Pancreas (tissue), 10 donors: ENCODE data around the gene PIK3CB. TPM values are rescaled to one million over a fixed set of nuclear protein-coding genes. Genes with fewer than 3 reads are reported as not detected.

Experiments
- ATAC-seq, 4 donors: fragments of 200-7000 bp; cut with Tn5 transposase; one replicate each; pipeline versions ENCODE4 v1.8.0 to v1.9.1; 2020; ENCODE audit warnings: mild to moderate bottlenecking in 4 of 4, moderate library complexity in 4 of 4
- DNase-seq, 6 donors: peaks; one replicate each; pipeline ENCODE4 v3.0.0-alpha.2; 2020
- FAIRE-seq: peaks from 2 replicates; lab custom pipeline; 2012; peaks lifted over from hg19 to GRCh38; lab: Jason Lieb, UNC
- H3K27ac ChIP-seq, 4 donors: fragments of 200-600 bp; sonication (generic); 1 replicate in 3 of 4; 2 replicates in 1 of 4; pipeline versions ENCODE4 v1.5.0 to v1.8.0; 2020
- H3K27me3 ChIP-seq, 4 donors: fragments of 200-600 bp; one replicate each; pipeline ENCODE4 v1.8.0; 2021
- H3K36me3 ChIP-seq, 3 donors: fragments of 200-600 bp; sonication (generic) in 1 of 3; one replicate each; pipeline versions ENCODE4 v1.5.0 to v1.8.0; 2020 to 2021
- H3K4me1 ChIP-seq, 3 donors: fragments of 200-600 bp; one replicate each; pipeline ENCODE4 v1.8.0; 2021
- H3K4me3 ChIP-seq, 4 donors: fragments of 200-600 bp; sonication (generic) in 2 of 4; one replicate each; pipeline versions ENCODE4 v1.5.0 to v1.8.0; 2020 to 2021
- H3K9me3 ChIP-seq, 4 donors: fragments of 200-600 bp; one replicate each; pipeline ENCODE4 v1.8.0; 2021
- CTCF ChIP-seq, 4 donors: fragments of 200-600 bp; sonication (generic) in 3 of 4; IDR thresholded peaks; one replicate each; pipeline versions ENCODE4 v1.5.0 to v1.8.0; 2021; ENCODE audit warnings: antibody characterized with exemption in 4 of 4
- whole genome bisulfite sequencing, 2 donors: extraction: QIAGEN DNeasy Blood & Tissue Kit; methylation state at CpG; one replicate each; pipeline ENCODE4 v1.1.7; 2013; 5-methylcytosine and 5-hydroxymethylcytosine counted together
- intact Hi-C, 3 donors: fragments of 100-400 bp; cut with DNase I; formaldehyde crosslinking; loops; one replicate each; pipeline versions ENCODE4 v1.11.1 to v1.14.2; 2022
- polyA plus RNA-seq, 2 donors: library from polyadenylated mRNA; stranded (reverse); fragments of 200-250 nt; gene quantifications; one replicate each; pipeline ENCODE4 v1.2.3, GENCODE V29; 2013
- total RNA-seq, 6 donors: library from RNA; stranded (reverse); fragmentation: NEBNext Ultra II Directional in 4 of 6; extraction: Animal tissue kit (Norgen Biotek cat#: 25700) in 4 of 6; gene quantifications; one replicate each; pipeline versions ENCODE4 v1.2.1 to v1.2.4, GENCODE V29; 2021 to 2023
- donor health status: healthy with polysubstance abuse.
- donor health status: DM: no; HTN: no; CAD: no; lungs with moderate emphysema.
- donor health status: DM: no; HTN: no; CAD: no.
- donor health status: control.
- donor health status: control.
- donor health status: Bipolar disorder and iron deficiency.
- donor health status: DM: yes; HTN: yes; CAD: no.
- donor health status: DM: no; HTN: no; CAD: no.
- donor health status: DM: no; HTN: no; CAD: no.
- donor health status: DM: yes; HTN: yes; CAD: no.

PIK3CB gene
- total and polyA plus RNA-seq, 8 donors = 8.2 to 36.4 (median 24.4) TPM

GRCh38 chr3:138690036-138690435 is 144.7 kb downstream of the PIK3CB start:
- Histone ChIP-seq H3K4me1 (peaks cover 17 to 37% (median 35%) of the 10 kb centered on the region in 3 donors), H3K4me3 (no peak overlapping the region), H3K9me3 (no peaks in the 10 kb centered on the region), H3K27me3 (no peaks in the 10 kb centered on the region), H3K27ac (no peak overlapping the region), H3K36me3 (no peaks in the 10 kb centered on the region)
- intact Hi-C loops = no loop called here
- no peak for ATAC-seq
- no peak for FAIRE-seq
- no peak for DNase-seq
- no peak for TF ChIP-seq CTCF (IDR thresholded peaks at IDR 0.05)

- no peaks in the 10 kb centered on the region for H3K27me3 ChIP-seq
- H3K4me1 ChIP-seq = peaks cover 20 to 49% (median 40%) of the 10 kb centered on the region in 3 donors
- H3K4me3 ChIP-seq = no peak overlapping the region
- ATAC-seq = peak in 1 of 4 donors; percentile 22
- no peaks in the 10 kb centered on the region for H3K36me3 ChIP-seq
- no peak for FAIRE-seq
- no peak for TF ChIP-seq CTCF (IDR thresholded peaks at IDR 0.05)
- no peak for DNase-seq
- no peak overlapping the region for H3K27ac ChIP-seq
- intact Hi-C loops = no loop called here
- no peaks in the 10 kb centered on the region for H3K9me3 ChIP-seq
- 21 to 28% methylated on average over 5 of the region's 5 CpGs for WGBS, 2 donors
Measured at GRCh38 chr3:138688871-138689299, 145.8 kb downstream of the PIK3CB start.

GRCh38 chr3:138687236-138687635 is 147.5 kb downstream of the PIK3CB start:
- Histone ChIP-seq H3K36me3 (no peaks in the 10 kb centered on the region), H3K9me3 (no peaks in the 10 kb centered on the region), H3K4me1 (peaks cover 31 to 63% (median 54%) of the 10 kb centered on the region in 3 donors), H3K4me3 (no peak overlapping the region), H3K27me3 (no peaks in the 10 kb centered on the region), H3K27ac (peak overlapping the region in 3 of 4 donors; percentile 11 to 78 (median 63))
- no peak for FAIRE-seq
- no peak for TF ChIP-seq CTCF (IDR thresholded peaks at IDR 0.05)
- DNase-seq = no peak
- intact Hi-C loops = no loop called here
- WGBS, 2 donors = 89 to 97% methylated on average over 1 of the region's 1 CpG
- no peak for ATAC-seq

- ATAC-seq (peak; percentile 72 to 81 (median 78)), FAIRE-seq (peak; percentile 49), DNase-seq (peak in 2 of 6 donors; percentile 30 to 47)
- Histone ChIP-seq H3K27me3 (no peaks in the 10 kb centered on the region), H3K9me3 (no peaks in the 10 kb centered on the region), H3K27ac (peak overlapping the region in 2 of 4 donors; percentile 67 to 78), H3K4me1 (peaks cover 31 to 68% (median 57%) of the 10 kb centered on the region in 3 donors), H3K4me3 (no peak overlapping the region), H3K36me3 (no peaks in the 10 kb centered on the region)
- intact Hi-C loops = no loop called here
- no peak for TF ChIP-seq CTCF (IDR thresholded peaks at IDR 0.05)
Measured at GRCh38 chr3:138686771-138687221, 147.9 kb downstream of the PIK3CB start.

- DNase-seq (peak in 1 of 6 donors; percentile 29), FAIRE-seq (no peak), ATAC-seq (peak in 3 of 4 donors; percentile 4 to 33 (median 16))
- whole genome bisulfite sequencing, 2 donors = 39% methylated on average over 4 of the region's 4 CpGs
- H3K36me3 ChIP-seq = no peaks in the 10 kb centered on the region
- peak overlapping the region in 3 of 4 donors; percentile 3 to 80 (median 67) for H3K27ac ChIP-seq
- no peaks in the 10 kb centered on the region for H3K9me3 ChIP-seq
- intact Hi-C loops = no loop called here
- H3K27me3 ChIP-seq = no peaks in the 10 kb centered on the region
- no peak overlapping the region for H3K4me3 ChIP-seq
- no peak for TF ChIP-seq CTCF (IDR thresholded peaks at IDR 0.05)
- peaks cover 31 to 73% (median 64%) of the 10 kb centered on the region in 3 donors for H3K4me1 ChIP-seq
Measured at GRCh38 chr3:138684396-138684795, 150.3 kb downstream of the PIK3CB start.
